A549 (cell line): ENCODE measurements around the gene PEX7.

Experiments
- CBX2 ChIP-seq: fragments of 200-600 bp; sonication (generic); IDR thresholded peaks from 2 replicates; pipeline ENCODE4 v1.6.1; 2016; ENCODE audit warnings: low read depth, mild to moderate bottlenecking, borderline replicate concordance
- CTCF ChIP-seq: fragments of >200 bp; sonication (Bioruptor Twin); formaldehyde crosslinking; IDR thresholded peaks from 3 replicates; pipeline ENCODE4 v1.5.1; 2016
- EP300 ChIP-seq, 2 experiments: fragments of >200 bp; sonication (Bioruptor Twin); formaldehyde crosslinking; IDR thresholded peaks; 2 replicates in 1 of 2; 3 replicates in 1 of 2; pipeline ENCODE4 v1.6.1; 2016 to 2017
- JUN ChIP-seq, 2 experiments: fragments of >200 bp; sonication (Bioruptor Twin); formaldehyde crosslinking; IDR thresholded peaks; 2 replicates in 1 of 2; 3 replicates in 1 of 2; pipeline ENCODE4 v1.6.1; 2016 to 2017
- NR3C1 ChIP-seq: fragments of >200 bp; sonication (Bioruptor Twin); formaldehyde crosslinking; IDR thresholded peaks from 3 replicates; pipeline ENCODE4 v1.6.1; 2017
- RFX5 ChIP-seq: fragments of 450-650 bp; IDR thresholded peaks from 2 replicates; pipeline ENCODE4 v1.7.1; 2014; ENCODE audit warnings: antibody characterized with exemption, mild to moderate bottlenecking, moderate library complexity
- RNF2 ChIP-seq: fragments of 200-600 bp; sonication (generic); IDR thresholded peaks from 2 replicates; pipeline ENCODE4 v1.6.1; 2016; ENCODE audit warnings: low read depth, mild to moderate bottlenecking, antibody characterized with exemption, moderate library complexity, borderline replicate concordance

- TF ChIP-seq CTCF (no peak), RFX5 (no peak), CBX2 (no peak), NR3C1 (no peak), JUN (IDR thresholded peaks at IDR 0.05) (no peak), RNF2 (no peak), EP300 (IDR thresholded peaks at IDR 0.05) (no peak)
Measured at GRCh38 chr6:136862662-136863061, 40.3 kb downstream of the PEX7 start.
